Measurements from ENCODE around the gene PRMT1. TPM values are rescaled to one million over a fixed set of nuclear protein-coding genes. Genes with fewer than 3 reads are reported as not detected.

Gene PRMT1
- total RNA-seq, 2 experiments from 2014 or later = 380 to 394 TPM

- Mint-ChIP-seq H3K36me3 (ENCODE audit: low read depth) (peaks cover 5% of the 10 kb centered on the region), H3K27me3 (ENCODE audit: low read depth) (no peaks in the 10 kb centered on the region), H3K27ac (peak within 1 kb of the TSS; percentile 99), H3K4me3 (peak within 1 kb of the TSS; percentile 99), H3K9me3 (no peaks in the 10 kb centered on the region), H3K4me1 (ENCODE audit: low read depth) (peaks cover 43% of the 10 kb centered on the region)
- intact Hi-C loops (cut with micrococcal nuclease) = loop anchor here (1.0 to 2.0 kb wide), 13 partner anchors 25 to 744 kb away; partner anchors contain the start of genes ALDH16A1, BCL2L12, FTL and IRF3
- CTCF ChIA-PET = interaction anchor here (0.6 to 1.8 kb wide), 7 partner anchors 9 to 229 kb away, joined by 3 to 5 read pairs (median 3); no protein-coding TSS in a partner anchor
- peak; percentile 100 for DNase-seq
Observed at GRCh38 chr19:49640113-49640898, 36.8 kb upstream of the PRMT1 start, which contains the start of gene RRAS. Gene RRAS, minus strand, starts transcription at chr19:49640143. Its CDS starts 45 bp downstream, at chr19:49640098.

GRCh38 chr19:49641688-49642491 lies 35.2 kb upstream of the PRMT1 start, which contains the start of gene SCAF1:
Gene SCAF1, plus strand, starts transcription at chr19:49642209. Its CDS starts 2,818 bp downstream, at chr19:49645027.
- Mint-ChIP-seq H3K36me3 (ENCODE audit: low read depth) (peaks cover 13% of the 10 kb centered on the region), H3K4me3 (peak within 1 kb of the TSS; percentile 99), H3K27ac (peak within 1 kb of the TSS; percentile 99), H3K9me3 (no peaks in the 10 kb centered on the region), H3K4me1 (ENCODE audit: low read depth) (peaks cover 46% of the 10 kb centered on the region), H3K27me3 (ENCODE audit: low read depth) (no peaks in the 10 kb centered on the region)
- intact Hi-C loops (cut with micrococcal nuclease) = loop anchor here (1.0 to 2.0 kb wide), 6 partner anchors 115 to 743 kb away; partner anchors contain the start of genes AKT1S1, FUZ, POLD1 and RPL13A
- CTCF ChIA-PET = interaction anchor here (0.6 kb wide), 1 partner anchor 55 kb away, joined by 5 read pairs; no protein-coding TSS in a partner anchor
- DNase-seq = peak; percentile 99

GRCh38 chr19:49642492-49643035 lies 34.5 kb upstream of the PRMT1 start:
- intact Hi-C loops (cut with micrococcal nuclease) = loop anchor here (1.0 kb wide), 1 partner anchor 171 kb away; the partner anchor contains the start of gene FUZ
- Mint-ChIP-seq H3K4me1 (ENCODE audit: low read depth) (peaks cover 46% of the 10 kb centered on the region), H3K27ac (peak overlapping the region; percentile 90), H3K4me3 (peak overlapping the region; percentile 99), H3K9me3 (no peaks in the 10 kb centered on the region), H3K27me3 (ENCODE audit: low read depth) (no peaks in the 10 kb centered on the region), H3K36me3 (ENCODE audit: low read depth) (peaks cover 14% of the 10 kb centered on the region)
- DNase-seq = no peak
- CTCF ChIA-PET = interaction anchor here (0.6 to 1.4 kb wide), 2 partner anchors 30 to 56 kb away, joined by 5 to 6 read pairs; no protein-coding TSS in a partner anchor

- intact Hi-C loops (cut with micrococcal nuclease) = no loop called here
- DNase-seq = peak; percentile 52
- Mint-ChIP-seq H3K9me3 (no peaks in the 10 kb centered on the region), H3K4me3 (peak overlapping the region; percentile 99), H3K27ac (peak overlapping the region; percentile 32), H3K36me3 (ENCODE audit: low read depth) (peaks cover 14% of the 10 kb centered on the region), H3K4me1 (ENCODE audit: low read depth) (peaks cover 40% of the 10 kb centered on the region), H3K27me3 (ENCODE audit: low read depth) (no peaks in the 10 kb centered on the region)
- CTCF ChIA-PET = interaction anchor here (1.3 to 1.4 kb wide), 3 partner anchors 21 to 50 kb away, joined by 3 to 7 read pairs (median 6); no protein-coding TSS in a partner anchor
Observed at GRCh38 chr19:49643466-49643865, 33.6 kb upstream of the PRMT1 start.

- CTCF ChIA-PET = interaction anchor here (1.4 kb wide), 1 partner anchor 28 kb away, joined by 5 read pairs; no protein-coding TSS in a partner anchor
- Mint-ChIP-seq H3K36me3 (ENCODE audit: low read depth) (peaks cover 14% of the 10 kb centered on the region), H3K4me1 (ENCODE audit: low read depth) (peaks cover 28% of the 10 kb centered on the region), H3K4me3 (no peak overlapping the region), H3K27ac (peak overlapping the region; percentile 30), H3K9me3 (no peaks in the 10 kb centered on the region), H3K27me3 (ENCODE audit: low read depth) (no peaks in the 10 kb centered on the region)
- intact Hi-C loops (cut with micrococcal nuclease) = no loop called here
- DNase-seq = no peak
Observed at GRCh38 chr19:49645592-49645991, 31.5 kb upstream of the PRMT1 start.

- H3K9me3 Mint-ChIP-seq = no peaks in the 10 kb centered on the region
- DNase-seq = no peak
- CTCF ChIA-PET = interaction anchor here (1.4 kb wide), 1 partner anchor 27 kb away, joined by 5 read pairs; no protein-coding TSS in a partner anchor
- no peaks in the 10 kb centered on the region for H3K27me3 Mint-ChIP-seq (ENCODE audit: low read depth)
- no peak overlapping the region for H3K27ac Mint-ChIP-seq
- no peak overlapping the region for H3K4me3 Mint-ChIP-seq
- intact Hi-C loops (cut with micrococcal nuclease) = no loop called here
- peaks cover 16% of the 10 kb centered on the region for H3K36me3 Mint-ChIP-seq (ENCODE audit: low read depth)
- H3K4me1 Mint-ChIP-seq (ENCODE audit: low read depth) = peaks cover 28% of the 10 kb centered on the region
Observed at GRCh38 chr19:49645995-49646394, 31.1 kb upstream of the PRMT1 start.

- DNase-seq = no peak
- peaks cover 28% of the 10 kb centered on the region for H3K4me1 Mint-ChIP-seq (ENCODE audit: low read depth)
- intact Hi-C loops (cut with micrococcal nuclease) = no loop called here
- H3K36me3 Mint-ChIP-seq (ENCODE audit: low read depth) = peaks cover 16% of the 10 kb centered on the region
- H3K4me3 Mint-ChIP-seq = no peak overlapping the region
- H3K27me3 Mint-ChIP-seq (ENCODE audit: low read depth) = no peaks in the 10 kb centered on the region
- H3K27ac Mint-ChIP-seq = no peak overlapping the region
- H3K9me3 Mint-ChIP-seq = no peaks in the 10 kb centered on the region
- CTCF ChIA-PET = no interaction called here
Observed at GRCh38 chr19:49646586-49646985, 30.5 kb upstream of the PRMT1 start.

GRCh38 chr19:49651029-49651819 lies 25.8 kb upstream of the PRMT1 start:
- peaks cover 16% of the 10 kb centered on the region for H3K36me3 Mint-ChIP-seq (ENCODE audit: low read depth)
- H3K27me3 Mint-ChIP-seq (ENCODE audit: low read depth) = no peaks in the 10 kb centered on the region
- CTCF ChIA-PET = no interaction called here
- intact Hi-C loops (cut with micrococcal nuclease) = no loop called here
- no peak overlapping the region for H3K27ac Mint-ChIP-seq
- H3K9me3 Mint-ChIP-seq = no peaks in the 10 kb centered on the region
- no peaks in the 10 kb centered on the region for H3K4me1 Mint-ChIP-seq (ENCODE audit: low read depth)
- DNase-seq = no peak
- H3K4me3 Mint-ChIP-seq = no peak overlapping the region

- CTCF ChIA-PET = no interaction called here
- Mint-ChIP-seq H3K36me3 (ENCODE audit: low read depth) (peaks cover 16% of the 10 kb centered on the region), H3K9me3 (no peaks in the 10 kb centered on the region), H3K27ac (no peak overlapping the region), H3K27me3 (ENCODE audit: low read depth) (no peaks in the 10 kb centered on the region), H3K4me3 (no peak overlapping the region), H3K4me1 (ENCODE audit: low read depth) (no peaks in the 10 kb centered on the region)
- no peak for DNase-seq
- intact Hi-C loops (cut with micrococcal nuclease) = no loop called here
Observed at GRCh38 chr19:49651820-49652550, 25.1 kb upstream of the PRMT1 start.

GRCh38 chr19:49652551-49653465 lies 24.3 kb upstream of the PRMT1 start:
- Mint-ChIP-seq H3K27ac (no peak overlapping the region), H3K4me1 (ENCODE audit: low read depth) (no peaks in the 10 kb centered on the region), H3K36me3 (ENCODE audit: low read depth) (peaks cover 18% of the 10 kb centered on the region), H3K4me3 (no peak overlapping the region), H3K27me3 (ENCODE audit: low read depth) (no peaks in the 10 kb centered on the region), H3K9me3 (no peaks in the 10 kb centered on the region)
- intact Hi-C loops (cut with micrococcal nuclease) = no loop called here
- no peak for DNase-seq
- CTCF ChIA-PET = no interaction called here
